Tibial nerve (tissue), 4 donors: ENCODE measurements around the gene HMCN2. TPM values are rescaled to one million over a fixed set of nuclear protein-coding genes. Genes with fewer than 3 reads are reported as not detected.
"Not testable (repeated sequence)": the region's sequence is repeated elsewhere in the genome, so short reads cannot be mapped to it uniquely, and the experiment has no call there.

Experiments used
- DNase-seq, 2 donors: peaks; one replicate each; pipeline ENCODE4 v3.0.0-alpha.2; 2019; ENCODE audit warnings: low spot score in 2 of 2
- H3K27ac ChIP-seq, 4 donors: fragments of 200-600 bp; sonication (generic) in 3 of 4; one replicate each; pipeline ENCODE4 v1.5.1; 2017 to 2019; ENCODE audit warnings: mild to moderate bottlenecking in 1 of 4
- H3K27me3 ChIP-seq, 2 donors: fragments of 200-600 bp; sonication (generic) in 1 of 2; one replicate each; pipeline versions ENCODE4 v1.5.1 to v1.6.0; 2017 to 2019
- H3K36me3 ChIP-seq, 3 donors: fragments of 200-600 bp; sonication (generic); one replicate each; pipeline ENCODE4 v1.5.1; 2018 to 2019
- H3K4me1 ChIP-seq, 4 donors: fragments of 200-600 bp; sonication (generic) in 3 of 4; one replicate each; pipeline ENCODE4 v1.5.1; 2017 to 2019
- H3K4me3 ChIP-seq, 4 donors: fragments of 200-600 bp; sonication (generic) in 3 of 4; one replicate each; pipeline ENCODE4 v1.5.1; 2017 to 2019; ENCODE audit warnings: mild to moderate bottlenecking in 1 of 4, moderate library complexity in 1 of 4
- H3K9me3 ChIP-seq, 4 donors: fragments of 200-600 bp; sonication (generic) in 3 of 4; one replicate each; pipeline ENCODE4 v1.5.1; 2017 to 2019
- EP300 ChIP-seq, 2 donors: sonication (generic); formaldehyde crosslinking; IDR thresholded peaks; one replicate each; pipeline ENCODE4 v1.6.1; 2017; ENCODE audit warnings: antibody characterized with exemption in 2 of 2, mild to moderate bottlenecking in 1 of 2
- POLR2A ChIP-seq, 2 donors: fragments of 450-650 bp; IDR thresholded peaks; one replicate each; pipeline ENCODE4 v1.6.1; 2017; ENCODE audit warnings: antibody characterized with exemption in 2 of 2, mild to moderate bottlenecking in 2 of 2, moderate library complexity in 2 of 2
- WGBS, 2 donors: methylation state at CpG; one replicate each; pipeline ENCODE4 v1.1.5; 2018; 5-methylcytosine and 5-hydroxymethylcytosine counted together
- total RNA-seq, 4 donors: library from RNA; depleted of rRNA; stranded (reverse); fragments of >200 nt; gene quantifications; one replicate each; pipeline ENCODE4 v1.1.0, GENCODE V29; 2016
- TF ChIP-seq, protein P1 (sequence below), 5 experiments: fragments of 200-600 bp in 3 of 5; fragments of 450-650 bp in 2 of 5; sonication (generic) in 3 of 5; IDR thresholded peaks; one replicate each; pipeline ENCODE4 v1.5.1; 2016 to 2019; ENCODE audit warnings: antibody characterized with exemption in 5 of 5, mild to moderate bottlenecking in 3 of 5, moderate library complexity in 2 of 5

HMCN2 gene
- total RNA-seq, 4 donors from 2014 or later = 0.90 to 53.7 (median 20.3) TPM

GRCh38 chr9:130245474-130245873 lies 20.1 kb upstream of the HMCN2 start:
- Histone ChIP-seq H3K27ac (no peak overlapping the region), H3K4me3 (no peak overlapping the region), H3K27me3 (peaks cover 0 to 5% of the 10 kb centered on the region in 2 donors), H3K9me3 (no peaks in the 10 kb centered on the region), H3K36me3 (no peaks in the 10 kb centered on the region), H3K4me1 (peaks cover 0 to 14% (median 0%) of the 10 kb centered on the region in 4 donors)
- 88 to 90% methylated on average over 11 of the region's 11 CpGs for WGBS, 2 donors
- DNase-seq = no peak
- TF ChIP-seq, protein P1, sequence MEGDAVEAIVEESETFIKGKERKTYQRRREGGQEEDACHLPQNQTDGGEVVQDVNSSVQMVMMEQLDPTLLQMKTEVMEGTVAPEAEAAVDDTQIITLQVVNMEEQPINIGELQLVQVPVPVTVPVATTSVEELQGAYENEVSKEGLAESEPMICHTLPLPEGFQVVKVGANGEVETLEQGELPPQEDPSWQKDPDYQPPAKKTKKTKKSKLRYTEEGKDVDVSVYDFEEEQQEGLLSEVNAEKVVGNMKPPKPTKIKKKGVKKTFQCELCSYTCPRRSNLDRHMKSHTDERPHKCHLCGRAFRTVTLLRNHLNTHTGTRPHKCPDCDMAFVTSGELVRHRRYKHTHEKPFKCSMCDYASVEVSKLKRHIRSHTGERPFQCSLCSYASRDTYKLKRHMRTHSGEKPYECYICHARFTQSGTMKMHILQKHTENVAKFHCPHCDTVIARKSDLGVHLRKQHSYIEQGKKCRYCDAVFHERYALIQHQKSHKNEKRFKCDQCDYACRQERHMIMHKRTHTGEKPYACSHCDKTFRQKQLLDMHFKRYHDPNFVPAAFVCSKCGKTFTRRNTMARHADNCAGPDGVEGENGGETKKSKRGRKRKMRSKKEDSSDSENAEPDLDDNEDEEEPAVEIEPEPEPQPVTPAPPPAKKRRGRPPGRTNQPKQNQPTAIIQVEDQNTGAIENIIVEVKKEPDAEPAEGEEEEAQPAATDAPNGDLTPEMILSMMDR (IDR thresholded peaks at IDR 0.05) = no peak
- TF ChIP-seq POLR2A (IDR thresholded peaks at IDR 0.05) (no peak), EP300 (IDR thresholded peaks at IDR 0.05) (no peak)

GRCh38 chr9:130246126-130246525 lies 19.4 kb upstream of the HMCN2 start:
- no peak for TF ChIP-seq POLR2A (IDR thresholded peaks at IDR 0.05)
- TF ChIP-seq EP300 (IDR thresholded peaks at IDR 0.05) = no peak
- TF ChIP-seq, protein P1 (IDR thresholded peaks at IDR 0.05) = no peak
- Histone ChIP-seq H3K4me3 (no peak overlapping the region), H3K27me3 (peaks cover 0 to 5% of the 10 kb centered on the region in 2 donors), H3K27ac (no peak overlapping the region), H3K4me1 (peaks cover 0 to 8% (median 0%) of the 10 kb centered on the region in 4 donors), H3K36me3 (no peaks in the 10 kb centered on the region), H3K9me3 (no peaks in the 10 kb centered on the region)
- 84 to 85% methylated on average over 3 of the region's 3 CpGs for WGBS, 2 donors
- DNase-seq = no peak

DNA sequence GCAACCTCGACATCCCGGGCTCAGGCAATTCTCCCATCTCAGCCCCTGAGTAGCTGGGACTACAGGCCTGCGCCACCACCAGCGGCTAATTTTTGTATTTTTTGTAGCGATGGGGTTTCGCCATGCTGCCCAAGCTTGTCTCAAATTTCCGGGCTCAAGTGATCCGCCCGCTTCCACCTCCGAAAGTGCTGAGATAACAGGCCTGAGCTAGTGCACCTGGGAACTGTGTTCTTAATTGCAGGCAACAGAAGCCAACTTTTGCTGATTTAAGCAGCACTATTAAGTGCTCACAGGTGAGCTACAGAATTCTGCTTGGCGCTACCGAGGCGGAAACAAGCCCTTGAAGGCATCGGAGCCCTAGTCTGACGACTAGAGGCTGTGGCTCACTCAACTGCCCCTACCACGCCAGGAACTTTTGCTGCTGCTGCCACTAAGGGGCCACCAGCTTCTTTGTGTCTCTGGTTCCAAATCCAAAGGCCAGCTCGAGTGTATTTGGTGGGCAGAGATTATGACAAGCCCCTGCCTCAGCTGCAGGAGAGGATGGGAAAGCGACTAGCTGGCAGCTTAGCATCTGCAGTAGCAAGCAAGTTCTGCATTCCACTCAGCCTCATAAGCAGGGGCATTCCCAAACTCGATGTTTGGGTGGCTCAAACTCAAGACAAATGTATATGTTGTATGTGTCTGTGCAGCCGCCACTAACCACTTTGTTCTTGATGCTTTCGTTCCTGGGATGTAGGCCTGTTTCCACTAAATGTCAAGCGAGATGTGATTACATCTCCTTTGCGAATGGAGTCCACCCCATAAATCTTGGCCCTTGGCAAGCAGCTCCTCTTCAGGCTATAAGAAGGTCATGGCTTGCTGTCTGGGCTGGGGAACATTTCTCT lies 10.6 kb upstream of the HMCN2 start:
- Histone ChIP-seq H3K27me3 (no peaks in the 10 kb centered on the region), H3K36me3 (no peaks in the 10 kb centered on the region), H3K9me3 (no peaks in the 10 kb centered on the region), H3K27ac (no peak overlapping the region), H3K4me3 (no peak overlapping the region), H3K4me1 (no peaks in the 10 kb centered on the region)
- TF ChIP-seq POLR2A (IDR thresholded peaks at IDR 0.05) = no peak
- TF ChIP-seq EP300 (IDR thresholded peaks at IDR 0.05) = no peak
- TF ChIP-seq, protein P1 (IDR thresholded peaks at IDR 0.05) = no peak
- DNase-seq = peak in 1 of 2 donors; percentile 7
- WGBS, 2 donors = 82 to 91% methylated on average over 23 of the region's 23 CpGs

DNA sequence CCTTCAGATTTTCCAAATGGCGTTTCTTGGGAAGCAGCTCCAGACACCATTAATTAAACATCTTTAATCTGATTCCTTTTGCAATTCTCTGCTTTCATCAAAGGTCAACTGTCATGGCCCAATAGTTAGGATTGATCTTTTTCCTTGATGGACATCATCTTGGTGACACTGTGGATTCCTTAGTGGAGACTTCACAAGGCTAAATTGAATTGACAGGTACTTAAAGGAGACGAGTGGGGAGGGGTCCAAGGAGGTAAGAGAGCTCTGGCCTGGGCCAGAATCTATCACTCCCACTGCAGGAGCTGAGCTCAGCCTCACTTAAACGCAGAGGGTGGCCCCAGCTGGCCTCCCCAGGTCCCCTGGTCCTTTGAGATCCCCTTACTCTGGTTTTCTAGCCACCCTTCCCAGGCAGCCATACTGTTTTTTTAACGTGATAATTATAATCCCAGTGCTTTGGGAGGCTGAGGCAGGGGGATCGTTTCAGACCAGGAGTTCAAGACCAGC lies 9.9 kb upstream of the HMCN2 start:
- Histone ChIP-seq H3K27me3 (peaks cover 0 to under 1% of the 10 kb centered on the region in 2 donors), H3K4me1 (peaks cover 0 to 5% (median 0%) of the 10 kb centered on the region in 4 donors), H3K27ac (no peak overlapping the region), H3K4me3 (no peak overlapping the region), H3K9me3 (no peaks in the 10 kb centered on the region), H3K36me3 (no peaks in the 10 kb centered on the region)
- WGBS, 2 donors = 65 to 66% methylated on average over 5 of the region's 5 CpGs
- no peak for DNase-seq
- TF ChIP-seq, protein P1 (IDR thresholded peaks at IDR 0.05) = no peak

DNA sequence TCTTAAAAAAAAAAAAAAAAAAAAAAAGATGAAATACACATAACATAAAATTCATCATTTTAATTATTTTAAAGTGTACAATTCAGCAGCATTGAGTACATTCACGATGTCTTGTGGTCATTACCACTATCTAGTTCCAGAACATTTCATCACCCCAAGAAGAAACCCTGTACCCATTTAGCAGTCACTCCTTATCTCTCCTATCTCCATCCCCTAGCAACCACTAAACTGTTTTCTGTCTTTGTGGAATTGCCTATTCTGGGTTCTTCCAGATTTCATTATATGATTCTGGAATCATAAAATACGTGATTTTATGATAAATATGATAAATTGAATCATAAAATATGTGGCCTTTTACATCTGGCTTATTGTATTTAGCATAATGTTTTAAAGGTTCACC lies 8.9 kb upstream of the HMCN2 start:
- H3K4me3 ChIP-seq = no peak overlapping the region
- H3K27me3 ChIP-seq = peaks cover 0 to 5% of the 10 kb centered on the region in 2 donors
- peaks cover 0 to 7% (median 0%) of the 10 kb centered on the region in 4 donors for H3K4me1 ChIP-seq
- 71 to 72% methylated on average over 2 of the region's 2 CpGs for WGBS, 2 donors
- H3K36me3 ChIP-seq = no peaks in the 10 kb centered on the region
- no peak overlapping the region for H3K27ac ChIP-seq
- H3K9me3 ChIP-seq = no peaks in the 10 kb centered on the region
- TF ChIP-seq, protein P1 (IDR thresholded peaks at IDR 0.05) = no peak
- TF ChIP-seq POLR2A (IDR thresholded peaks at IDR 0.05) = no peak
- TF ChIP-seq EP300 (IDR thresholded peaks at IDR 0.05) = no peak
- no peak for DNase-seq

DNA sequence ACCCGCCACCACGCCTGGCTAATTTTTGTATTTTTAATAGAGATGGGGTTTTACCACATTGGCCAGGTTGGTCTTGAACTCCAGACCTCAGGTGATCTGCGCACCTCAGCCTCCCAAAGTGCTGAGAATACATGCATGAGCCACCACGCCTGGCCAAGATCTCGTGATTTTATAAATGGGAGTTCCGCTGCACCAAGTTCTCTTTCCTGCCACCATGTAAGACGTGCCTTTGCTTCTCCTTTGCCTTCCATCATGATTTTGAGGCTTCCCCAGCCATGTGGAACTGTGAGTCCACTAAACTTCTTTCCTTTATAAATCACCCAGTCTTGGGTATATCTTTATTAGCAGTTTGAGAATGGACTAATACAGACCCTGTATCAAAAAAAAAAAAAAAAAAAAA lies 7.4 kb upstream of the HMCN2 start:
- not testable (repeated sequence) for H3K4me1 ChIP-seq, H3K4me3 ChIP-seq, H3K36me3 ChIP-seq, DNase-seq, H3K9me3 ChIP-seq, H3K27ac ChIP-seq
- peaks cover 0 to 11% of the 10 kb centered on the region in 2 donors for H3K27me3 ChIP-seq
- 92 to 96% methylated on average over 7 of the region's 7 CpGs for WGBS, 2 donors
